HepG2 (cell line): ENCODE data around the gene ZBTB26. TPM values are rescaled to one million over a fixed set of nuclear protein-coding genes. Genes with fewer than 3 reads are reported as not detected.

Experiments
- ERF ChIP-seq: IDR thresholded peaks from 2 replicates; pipeline ENCODE4 v1.6.1; 2018; ENCODE audit warnings: missing biosample characterization, missing genetic modification reagents
- HMGA1 ChIP-seq: sonication (generic); formaldehyde crosslinking; conservative IDR thresholded peaks from 2 replicates; pipeline ENCODE4 v1.4.0; 2020; ENCODE audit warnings: missing genetic modification reagents
- HNF4A ChIP-seq: sonication (generic); formaldehyde crosslinking; IDR thresholded peaks from 2 replicates; pipeline ENCODE4 v1.4.0; 2020; ENCODE audit warnings: missing genetic modification reagents
- HNRNPUL1 ChIP-seq: fragments of 200-400 bp; formaldehyde crosslinking; IDR thresholded peaks from 2 replicates; pipeline ENCODE4 v1.6.1; 2017; ENCODE audit warnings: low read depth, mild to moderate bottlenecking, low read length, moderate library complexity
- MBD4 ChIP-seq: IDR thresholded peaks from 2 replicates; pipeline ENCODE4 v1.6.1; 2012; ENCODE audit warnings: low read length, inconsistent platforms, borderline replicate concordance
- NRL ChIP-seq: sonication (generic); formaldehyde crosslinking; IDR thresholded peaks from 2 replicates; pipeline ENCODE4 v1.5.0; 2020; ENCODE audit warnings: missing genetic modification reagents, mild to moderate bottlenecking, moderate library complexity, borderline replicate concordance
- PBX3 ChIP-seq: sonication (generic); formaldehyde crosslinking; IDR thresholded peaks from 2 replicates; pipeline ENCODE4 v1.8.1; 2023; ENCODE audit warnings: missing genetic modification reagents, inconsistent platforms, borderline replicate concordance
- PTBP1 ChIP-seq: fragments of 200-400 bp; formaldehyde crosslinking; IDR thresholded peaks from 2 replicates; pipeline ENCODE4 v1.6.1; 2018; ENCODE audit warnings: low read length, low read depth; ENCODE audit not compliant: poor library complexity, severe bottlenecking
- RFX1 ChIP-seq: fragments of 450-650 bp; IDR thresholded peaks from 2 replicates; pipeline ENCODE4 v1.6.1; 2017
- RNF2 ChIP-seq: fragments of 450-650 bp; conservative IDR thresholded peaks from 2 replicates; pipeline ENCODE4 v1.6.1; 2016; ENCODE audit warnings: low read depth
- RXRA ChIP-seq: sonication (generic); formaldehyde crosslinking; IDR thresholded peaks from 2 replicates; pipeline ENCODE4 v1.5.1; 2020; ENCODE audit warnings: missing genetic modification reagents
- RXRB ChIP-seq: IDR thresholded peaks from 2 replicates; pipeline ENCODE4 v1.6.1; 2016; ENCODE audit warnings: borderline replicate concordance, missing genetic modification reagents, missing compliant biosample characterization
- SMARCC2 ChIP-seq: fragments of 450-650 bp; IDR thresholded peaks from 2 replicates; pipeline ENCODE4 v1.6.1; 2017; ENCODE audit warnings: antibody characterized with exemption, mild to moderate bottlenecking
- SMARCE1 ChIP-seq: fragments of 450-650 bp; IDR thresholded peaks from 2 replicates; pipeline ENCODE4 v1.6.1; 2017; ENCODE audit warnings: borderline replicate concordance
- TBP ChIP-seq: sonication (generic); formaldehyde crosslinking; IDR thresholded peaks from 2 replicates; pipeline ENCODE4 v1.5.0; 2020; ENCODE audit warnings: missing genetic modification reagents
- TMF1 ChIP-seq: sonication (generic); formaldehyde crosslinking; IDR thresholded peaks from 2 replicates; pipeline ENCODE4 v1.8.1; 2022; ENCODE audit warnings: low read depth, missing genetic modification reagents
- ZKSCAN1 ChIP-seq: fragments of 150-350 bp; IDR thresholded peaks from 2 replicates; pipeline ENCODE4 v1.6.1; 2014; ENCODE audit warnings: low read length
- ZNF275 ChIP-seq: sonication (generic); formaldehyde crosslinking; IDR thresholded peaks from 2 replicates; pipeline ENCODE4 v1.8.0; 2022; ENCODE audit warnings: missing genetic modification reagents, mild to moderate bottlenecking, inconsistent platforms, borderline replicate concordance
- ZNF343 ChIP-seq: sonication (generic); formaldehyde crosslinking; IDR thresholded peaks from 2 replicates; pipeline ENCODE4 v1.4.0; 2020; ENCODE audit warnings: mild to moderate bottlenecking, missing genetic modification reagents
- ZNF567 ChIP-seq: sonication (generic); formaldehyde crosslinking; IDR thresholded peaks from 2 replicates; pipeline ENCODE4 v1.8.1; 2023; ENCODE audit warnings: mild to moderate bottlenecking, missing genetic modification reagents, borderline replicate concordance
- ZNF619 ChIP-seq: sonication (generic); formaldehyde crosslinking; IDR thresholded peaks from 2 replicates; pipeline ENCODE4 v1.4.0; 2020; ENCODE audit warnings: mild to moderate bottlenecking, missing genetic modification reagents
- polyA plus RNA-seq, 8 experiments: library from polyadenylated mRNA; depleted of rRNA in 3 of 8; stranded (reverse) in 7 of 8; unstranded in 1 of 8; fragments of >200 nt; fragmentation: Illumina TruSeq in 4 of 8; extraction: Trizol in 4 of 8; gene quantifications; 2 replicates each; pipeline versions ENCODE4 v1.2.1 to v1.2.3, GENCODE V29; 2011 to 2016; ENCODE audit warnings: low read depth in 4 of 8, missing spikeins in 1 of 8, mixed read lengths in 1 of 8; ENCODE audit not compliant: insufficient read depth in 1 of 8
- total RNA-seq, 5 experiments: library from RNA; depleted of rRNA; stranded (reverse); fragments of >200 nt; fragmentation: Illumina TruSeq; extraction: Trizol; gene quantifications; 2 replicates each; pipeline ENCODE4 v1.2.3, GENCODE V29; 2016; ENCODE audit warnings: low read depth in 1 of 5
- TF ChIP-seq, protein P1 (sequence below): sonication (generic); formaldehyde crosslinking; IDR thresholded peaks from 2 replicates; pipeline ENCODE4 v1.5.0; 2020; ENCODE audit warnings: missing genetic modification reagents, mild to moderate bottlenecking, borderline replicate concordance
- TF ChIP-seq, protein P2 (sequence below): sonication (generic); formaldehyde crosslinking; IDR thresholded peaks from 2 replicates; pipeline ENCODE4 v1.4.0; 2020; ENCODE audit warnings: mild to moderate bottlenecking, missing genetic modification reagents, borderline replicate concordance

The ZBTB26 gene
- total and polyA plus RNA-seq, 2 of the 13 experiments (the other 11 are each of a cell fraction or from before 2014, with no cell fraction given) = 4.5 to 8.6 TPM

- TF ChIP-seq ZNF275 (peak; percentile 77; the same call in 1 of the 2 replicates), ZNF567 (CRISPR knock-in tag) (no peak), ZKSCAN1 (no peak), RNF2 (no peak), ZNF619 (CRISPR knock-in tag) (no peak), MBD4 (no peak), ZNF343 (CRISPR knock-in tag) (no peak), HNF4A (CRISPR knock-in tag) (no peak), SMARCC2 (no peak), PTBP1 (no peak), HMGA1 (no peak), TBP (no peak), NRL (CRISPR knock-in tag) (no peak; the same call in 1 of the 2 replicates), RXRB (CRISPR knock-in tag) (peak; percentile 41; the same call in 1 of the 2 replicates), TMF1 (CRISPR knock-in tag) (peak; percentile 43; the same call in 1 of the 2 replicates), RFX1 (no peak), RXRA (CRISPR knock-in tag) (peak; percentile 53; the same call in 1 of the 2 replicates), SMARCE1 (no peak), HNRNPUL1 (no peak), ERF (CRISPR knock-in tag) (no peak), PBX3 (CRISPR knock-in tag) (no peak)
- TF ChIP-seq, protein P1, sequence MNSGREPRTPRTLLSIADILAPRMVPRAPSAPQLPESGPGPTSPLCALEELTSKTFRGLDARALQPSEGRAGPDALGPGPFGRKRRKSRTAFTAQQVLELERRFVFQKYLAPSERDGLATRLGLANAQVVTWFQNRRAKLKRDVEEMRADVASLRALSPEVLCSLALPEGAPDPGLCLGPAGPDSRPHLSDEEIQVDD (CRISPR knock-in tag) = no peak
- TF ChIP-seq, protein P2, sequence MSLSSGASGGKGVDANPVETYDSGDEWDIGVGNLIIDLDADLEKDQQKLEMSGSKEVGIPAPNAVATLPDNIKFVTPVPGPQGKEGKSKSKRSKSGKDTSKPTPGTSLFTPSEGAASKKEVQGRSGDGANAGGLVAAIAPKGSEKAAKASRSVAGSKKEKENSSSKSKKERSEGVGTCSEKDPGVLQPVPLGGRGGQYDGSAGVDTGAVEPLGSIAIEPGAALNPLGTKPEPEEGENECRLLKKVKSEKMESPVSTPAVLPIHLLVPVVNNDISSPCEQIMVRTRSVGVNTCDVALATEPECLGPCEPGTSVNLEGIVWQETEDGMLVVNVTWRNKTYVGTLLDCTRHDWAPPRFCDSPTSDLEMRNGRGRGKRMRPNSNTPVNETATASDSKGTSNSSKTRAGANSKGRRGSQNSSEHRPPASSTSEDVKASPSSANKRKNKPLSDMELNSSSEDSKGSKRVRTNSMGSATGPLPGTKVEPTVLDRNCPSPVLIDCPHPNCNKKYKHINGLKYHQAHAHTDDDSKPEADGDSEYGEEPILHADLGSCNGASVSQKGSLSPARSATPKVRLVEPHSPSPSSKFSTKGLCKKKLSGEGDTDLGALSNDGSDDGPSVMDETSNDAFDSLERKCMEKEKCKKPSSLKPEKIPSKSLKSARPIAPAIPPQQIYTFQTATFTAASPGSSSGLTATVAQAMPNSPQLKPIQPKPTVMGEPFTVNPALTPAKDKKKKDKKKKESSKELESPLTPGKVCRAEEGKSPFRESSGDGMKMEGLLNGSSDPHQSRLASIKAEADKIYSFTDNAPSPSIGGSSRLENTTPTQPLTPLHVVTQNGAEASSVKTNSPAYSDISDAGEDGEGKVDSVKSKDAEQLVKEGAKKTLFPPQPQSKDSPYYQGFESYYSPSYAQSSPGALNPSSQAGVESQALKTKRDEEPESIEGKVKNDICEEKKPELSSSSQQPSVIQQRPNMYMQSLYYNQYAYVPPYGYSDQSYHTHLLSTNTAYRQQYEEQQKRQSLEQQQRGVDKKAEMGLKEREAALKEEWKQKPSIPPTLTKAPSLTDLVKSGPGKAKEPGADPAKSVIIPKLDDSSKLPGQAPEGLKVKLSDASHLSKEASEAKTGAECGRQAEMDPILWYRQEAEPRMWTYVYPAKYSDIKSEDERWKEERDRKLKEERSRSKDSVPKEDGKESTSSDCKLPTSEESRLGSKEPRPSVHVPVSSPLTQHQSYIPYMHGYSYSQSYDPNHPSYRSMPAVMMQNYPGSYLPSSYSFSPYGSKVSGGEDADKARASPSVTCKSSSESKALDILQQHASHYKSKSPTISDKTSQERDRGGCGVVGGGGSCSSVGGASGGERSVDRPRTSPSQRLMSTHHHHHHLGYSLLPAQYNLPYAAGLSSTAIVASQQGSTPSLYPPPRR (CRISPR knock-in tag) = 0 out of 2 replicates have a peak, but pooled peaks have one; percentile 20
These were observed 26.2 kb downstream of the ZBTB26 start, which contains the start of gene RC3H2 (continued) for GRCh38 chr9:122904823-122905710.
